AML-193 (cell line): ENCODE results near the gene GYPE.
"Not testable (repeated sequence)": the region's sequence is repeated elsewhere in the genome, so short reads cannot be mapped to it uniquely, and the experiment has no call there.

Experiments used
- DNase-seq, 2 experiments: peaks; one replicate each; lab custom pipeline; 2025; lab: John Stamatoyannopoulos, UW

The GYPE gene

GRCh38 chr4:143870523-143871268 is 34.7 kb downstream of the GYPE start:
- not testable (repeated sequence) for DNase-seq

- not testable (repeated sequence) for DNase-seq
These were observed 35.4 kb downstream of the GYPE start for GRCh38 chr4:143869925-143870324.

- DNase-seq, result not testable (repeated sequence)
These were observed 42.6 kb downstream of the GYPE start for GRCh38 chr4:143862716-143863115.

GRCh38 chr4:143858456-143858855 is 46.9 kb downstream of the GYPE start:
- no peak for DNase-seq

- not testable (repeated sequence) for DNase-seq
These were observed 47.7 kb downstream of the GYPE start for GRCh38 chr4:143857391-143858336.

- DNase-seq, result not testable (repeated sequence)
These were observed 49.3 kb downstream of the GYPE start for GRCh38 chr4:143856017-143856557.

GRCh38 chr4:143854645-143855044 is 50.7 kb downstream of the GYPE start:
- not testable (repeated sequence) for DNase-seq

GRCh38 chr4:143849296-143849695 is 56.1 kb downstream of the GYPE start:
- DNase-seq, result not testable (repeated sequence)

GRCh38 chr4:143843506-143843832 is 61.9 kb downstream of the GYPE start:
- DNase-seq, result not testable (repeated sequence)

GRCh38 chr4:143842624-143843505 is 62.5 kb downstream of the GYPE start:
- not testable (repeated sequence) for DNase-seq

GRCh38 chr4:143839413-143839812 is 65.9 kb downstream of the GYPE start:
- DNase-seq, result not testable (repeated sequence)

- not testable (repeated sequence) for DNase-seq
These were observed 71.2 kb downstream of the GYPE start for GRCh38 chr4:143834196-143834595.

- DNase-seq, result not testable (repeated sequence)
These were observed 71.7 kb downstream of the GYPE start for GRCh38 chr4:143833676-143834075.

- DNase-seq, result not testable (repeated sequence)
These were observed 74.8 kb downstream of the GYPE start for GRCh38 chr4:143830576-143830975.

- DNase-seq, result not testable (repeated sequence)
These were observed 76.1 kb downstream of the GYPE start for GRCh38 chr4:143829239-143829620.
